AG04449 (cell line): ENCODE results near the gene RTN4R.

Experiments
- CTCF ChIA-PET: fragments of 350-600 bp; formaldehyde crosslinking; extraction: SDS; loops from one replicate; lab custom pipeline; 2021; ENCODE audit warnings: antibody characterized with exemption; lab: Yijun Ruan, JAX
- POLR2A ChIA-PET: fragments of 400-600, 350-600 bp; formaldehyde crosslinking; extraction: SDS; loops from one replicate; lab custom pipeline; 2020; ENCODE audit warnings: antibody characterized with exemption, inconsistent platforms; lab: Yijun Ruan, JAX
- DNase-seq: peaks from one replicate; pipeline ENCODE4 v3.0.0-alpha.2; 2010; ENCODE audit warnings: low read depth, low spot score
- H3K4me3 ChIP-seq: 2 replicates; pipeline ENCODE4 v1.5.1; 2011; ENCODE audit warnings: low read depth, mild to moderate bottlenecking, control low read depth, low read length
- CTCF ChIP-seq: IDR thresholded peaks from one replicate; pipeline ENCODE4 v1.5.1; 2011; ENCODE audit warnings: mild to moderate bottlenecking, moderate library complexity, low read length, control low read depth, inconsistent platforms; ENCODE audit not compliant: insufficient read depth; ENCODE audit errors: missing control alignments

The RTN4R gene

DNA sequence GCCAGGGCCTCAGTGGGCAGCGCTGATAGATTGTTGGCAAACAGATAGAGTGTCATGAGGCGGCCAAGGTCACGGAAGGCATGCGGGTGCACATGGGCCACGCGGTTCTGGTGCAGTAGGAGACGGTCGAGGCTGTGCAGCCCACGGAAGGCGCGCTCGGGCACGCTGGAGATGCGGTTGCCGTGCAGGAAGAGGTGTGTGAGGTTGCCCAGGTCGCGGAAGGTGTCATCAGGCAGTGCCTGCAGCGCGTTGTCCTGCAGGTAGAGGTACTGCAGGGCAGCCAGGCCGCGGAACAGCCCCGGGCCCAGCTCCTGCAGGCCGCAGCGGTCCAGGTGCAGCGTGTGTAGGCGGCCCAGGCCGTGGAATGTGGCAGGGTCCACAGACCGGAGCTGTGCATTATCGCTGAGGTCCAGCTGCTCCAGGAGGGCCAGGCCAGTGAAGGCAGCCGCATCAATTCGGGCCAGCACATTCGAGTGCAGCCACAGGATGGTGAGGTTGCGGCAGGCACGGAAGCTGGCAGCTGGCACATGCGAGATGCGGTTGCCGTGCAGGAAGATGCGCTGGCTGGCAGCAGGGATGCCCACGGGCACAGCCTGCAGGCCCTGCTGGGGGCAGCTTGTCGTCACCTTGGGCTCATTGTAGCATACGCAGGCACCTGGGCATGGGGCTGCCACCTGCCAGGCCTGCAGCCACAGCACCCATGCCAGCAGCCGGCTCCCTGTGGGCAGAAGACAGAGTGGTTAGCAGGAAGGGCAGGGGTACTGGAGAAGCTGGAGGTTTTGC is 25.5 kb downstream of the RTN4R start:
- ChIA-PET CTCF (no interaction called here), POLR2A (no interaction called here)
- H3K4me3 ChIP-seq, result no peak overlapping the region
- DNase-seq, result no peak
- no peak for TF ChIP-seq CTCF

- ChIA-PET POLR2A (no interaction called here), CTCF (no interaction called here)
- TF ChIP-seq CTCF, result no peak
- H3K4me3 ChIP-seq, result no peak overlapping the region
- DNase-seq, result no peak
These were observed 26.3 kb downstream of the RTN4R start for GRCh38 chr22:20241579-20242392.

DNA sequence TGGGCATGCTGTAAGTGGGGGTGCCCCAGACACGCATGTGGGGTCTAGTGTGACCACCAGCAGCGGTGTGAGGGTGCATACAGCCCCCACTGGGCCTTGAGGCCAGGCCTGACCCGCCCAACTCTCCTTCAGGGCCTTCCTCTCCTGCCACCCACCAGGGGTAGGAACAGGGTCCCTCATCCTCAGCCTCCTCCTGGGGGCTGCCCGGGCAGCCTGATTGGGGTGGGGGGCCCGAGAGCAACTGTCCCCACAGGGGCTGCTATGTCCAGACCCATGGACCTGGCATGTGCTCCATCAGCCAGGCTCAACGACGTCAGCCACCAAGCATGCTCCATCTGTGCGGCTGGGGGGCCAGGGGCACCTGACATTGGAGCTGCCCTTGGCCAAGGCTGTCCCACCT is 27.2 kb downstream of the RTN4R start:
- DNase-seq, result no peak
- H3K4me3 ChIP-seq, result no peak overlapping the region
- no peak for TF ChIP-seq CTCF
- ChIA-PET CTCF (no interaction called here), POLR2A (no interaction called here)

- no peak overlapping the region for H3K4me3 ChIP-seq
- POLR2A ChIA-PET, result no interaction called here
- no peak for TF ChIP-seq CTCF
- DNase-seq, result no peak
- CTCF ChIA-PET, result no interaction called here
These were observed 27.7 kb downstream of the RTN4R start for GRCh38 chr22:20240447-20240764.

DNA sequence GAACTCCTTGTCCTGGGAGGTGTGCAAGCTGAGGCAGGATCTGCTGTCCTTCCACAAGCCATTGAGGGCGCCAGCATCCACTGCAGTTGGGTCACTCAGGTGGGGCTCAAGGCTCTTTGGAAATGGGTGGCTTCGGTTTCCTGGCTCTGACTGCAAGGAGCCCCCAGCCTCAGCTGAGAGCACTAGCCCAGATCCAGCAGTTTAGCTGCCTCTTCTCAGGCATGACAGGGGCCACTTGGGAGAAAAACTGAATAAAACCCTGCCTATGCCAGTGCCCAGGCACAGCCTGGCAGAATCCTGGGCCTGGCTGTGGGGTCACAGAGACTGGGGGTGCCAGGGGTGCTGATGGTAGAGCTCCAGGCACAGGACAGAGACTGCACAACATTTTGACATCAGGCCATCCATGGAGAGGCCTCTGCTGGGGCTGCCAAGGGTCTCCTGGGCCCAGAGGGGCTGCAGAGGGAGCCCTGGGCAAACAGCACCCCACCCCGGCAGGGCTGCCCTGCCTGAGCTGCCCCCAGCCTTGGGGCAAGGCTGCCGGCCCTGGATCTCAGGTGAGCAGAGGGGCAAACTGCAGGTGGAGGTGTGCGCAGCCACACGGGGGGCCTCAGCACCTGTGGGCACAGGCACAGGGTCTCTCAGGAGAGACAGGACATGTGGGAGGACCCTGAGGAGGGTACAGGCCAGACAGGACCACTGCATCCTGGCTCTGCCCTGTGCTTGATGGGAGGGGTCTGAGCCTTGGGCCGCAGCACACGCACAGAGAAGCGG is 28.3 kb downstream of the RTN4R start:
- POLR2A ChIA-PET, result no interaction called here
- TF ChIP-seq CTCF, result no peak
- CTCF ChIA-PET, result interaction anchor here (1.1 kb wide), 1 partner anchor 64 kb away, joined by 3 read pairs; no protein-coding TSS in a partner anchor
- no peak overlapping the region for H3K4me3 ChIP-seq
- DNase-seq, result no peak
